HFFc6 (cell line): ENCODE data around the gene VPS37D. TPM values are rescaled to one million over a fixed set of nuclear protein-coding genes. Genes with fewer than 3 reads are reported as not detected.

Experiments used
- DNase-seq: peaks from one replicate; pipeline ENCODE4 v3.0.0-alpha.2; 2018
- H3K27ac Mint-ChIP-seq: 2 replicates; pipeline ENCODE4 v1.8.0; 2020; ENCODE audit warnings: mild to moderate bottlenecking, mixed read lengths
- H3K27me3 Mint-ChIP-seq: 2 replicates; pipeline ENCODE4 v1.8.0; 2021; ENCODE audit warnings: mild to moderate bottlenecking, moderate library complexity, mixed read lengths; ENCODE audit not compliant: insufficient read depth
- H3K36me3 Mint-ChIP-seq: 2 replicates; pipeline ENCODE4 v1.8.0; 2021; ENCODE audit warnings: low read depth, mixed read lengths
- H3K4me1 Mint-ChIP-seq: 2 replicates; pipeline ENCODE4 v1.8.0; 2020; ENCODE audit warnings: low read depth, mixed read lengths
- H3K4me3 Mint-ChIP-seq: 2 replicates; pipeline ENCODE4 v1.8.0; 2020; ENCODE audit warnings: mild to moderate bottlenecking, moderate library complexity, mixed read lengths
- H3K9me3 Mint-ChIP-seq: 2 replicates; pipeline ENCODE4 v1.8.0; 2020; ENCODE audit warnings: mild to moderate bottlenecking, mixed read lengths
- CTCF ChIP-seq: fragments of 200-600 bp; sonication (generic); IDR thresholded peaks from 2 replicates; pipeline ENCODE4 v1.5.0; 2021; ENCODE audit warnings: antibody characterized with exemption, mild to moderate bottlenecking
- total RNA-seq, 6 experiments: library from RNA; stranded (reverse); fragmentation: NEBNext Ultra II Directional; extraction: Animal tissue kit (Norgen Biotek cat#: 25700); gene quantifications; 2 replicates in 1 of 6; 3 replicates in 5 of 6; pipeline ENCODE4 v1.2.3, GENCODE V29; 2021

VPS37D gene
- total RNA-seq, 6 experiments from 2014 or later: 2.4 to 3.1 (median 2.7) TPM

DNA sequence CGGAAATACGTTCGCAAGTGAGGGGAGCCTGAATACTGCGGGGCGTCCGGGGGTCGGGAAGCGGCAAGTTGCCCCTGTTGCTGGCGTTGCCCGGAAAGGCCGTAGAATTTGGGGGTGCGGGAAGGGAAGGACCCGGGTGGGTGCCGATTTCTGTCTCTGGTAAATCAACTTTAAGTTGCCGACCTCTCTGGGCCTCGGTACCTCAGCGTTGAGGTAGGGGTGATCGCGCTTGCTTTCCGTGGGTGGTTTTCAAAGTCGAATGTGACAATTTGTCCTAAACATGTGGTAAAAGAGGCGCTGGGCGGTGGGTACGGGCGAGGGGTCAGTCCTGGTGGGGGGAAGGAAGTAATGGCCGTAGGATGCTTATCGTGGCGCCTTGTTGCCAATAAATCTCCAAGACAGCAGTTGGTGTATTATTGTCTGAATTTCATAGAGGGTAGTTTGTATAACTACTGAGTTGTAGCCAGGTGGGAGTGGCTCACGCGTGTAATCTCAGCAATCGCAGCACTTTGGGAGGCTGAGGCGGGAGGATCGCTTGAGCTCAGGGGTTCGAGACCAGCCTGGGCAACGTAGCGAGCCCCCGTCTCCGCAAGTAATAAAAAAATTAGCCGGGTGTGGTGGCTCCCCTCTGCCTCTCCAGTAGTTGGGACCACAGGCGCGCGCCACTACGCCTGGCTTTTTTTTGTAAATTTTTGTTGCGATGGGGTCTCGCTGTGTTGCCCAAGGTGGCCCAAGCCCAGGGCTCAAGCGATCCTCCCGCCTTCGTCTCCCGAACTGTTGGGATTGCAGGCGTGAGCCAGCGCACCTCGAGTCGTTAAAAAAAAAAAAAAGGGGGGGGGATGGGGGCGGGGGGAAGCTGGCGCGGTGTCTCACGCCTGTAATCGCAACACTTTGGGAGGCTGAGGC, 16.4 kb downstream of the VPS37D start:
- no peak for TF ChIP-seq CTCF
- Mint-ChIP-seq H3K4me3 (peak overlapping the region; percentile 96), H3K4me1 (peaks cover 27% of the 10 kb centered on the region), H3K27me3 (no peaks in the 10 kb centered on the region; the same call in 1 of the 2 replicates), H3K27ac (peak overlapping the region; percentile 89), H3K9me3 (no peaks in the 10 kb centered on the region), H3K36me3 (peaks cover 20% of the 10 kb centered on the region)
- DNase-seq: no peak

- Mint-ChIP-seq H3K36me3 (peaks cover 24% of the 10 kb centered on the region), H3K4me3 (peak overlapping the region; percentile 66), H3K4me1 (peaks cover 26% of the 10 kb centered on the region), H3K9me3 (no peaks in the 10 kb centered on the region), H3K27me3 (no peaks in the 10 kb centered on the region; the same call in 1 of the 2 replicates), H3K27ac (no peak overlapping the region)
- no peak for DNase-seq
- TF ChIP-seq CTCF: no peak
Observed at GRCh38 chr7:73685311-73685710, 17.7 kb downstream of the VPS37D start.

DNA sequence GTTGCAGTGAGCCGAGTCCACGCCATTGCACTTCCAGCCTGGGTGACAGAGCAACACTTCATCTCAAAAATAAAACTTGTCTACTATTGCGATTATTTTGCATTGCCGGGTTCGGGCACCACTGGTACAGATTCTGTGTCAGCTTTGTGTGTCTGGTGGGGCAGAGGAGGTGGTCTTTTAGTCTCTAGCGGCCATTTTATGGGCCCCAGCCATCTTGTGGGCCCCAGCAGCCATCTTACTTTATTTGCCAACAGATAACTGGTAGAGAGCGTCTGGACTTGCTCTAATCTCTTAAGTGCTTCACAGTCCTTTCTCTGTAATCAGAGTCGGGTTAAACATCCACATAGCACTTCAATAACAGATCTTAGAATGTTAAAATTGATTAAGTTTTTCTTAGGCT, 20.7 kb downstream of the VPS37D start:
- H3K4me1 Mint-ChIP-seq: 0 out of 2 replicates have a peak, but pooled peaks cover 4% of the 10 kb centered on the region
- DNase-seq: no peak
- no peaks in the 10 kb centered on the region; the same call in 1 of the 2 replicates for H3K27me3 Mint-ChIP-seq
- peaks cover 29% of the 10 kb centered on the region for H3K36me3 Mint-ChIP-seq
- TF ChIP-seq CTCF: no peak
- no peaks in the 10 kb centered on the region for H3K9me3 Mint-ChIP-seq
- H3K4me3 Mint-ChIP-seq: no peak overlapping the region
- no peak overlapping the region for H3K27ac Mint-ChIP-seq

- Mint-ChIP-seq H3K36me3 (peaks cover 35% of the 10 kb centered on the region), H3K4me1 (no peaks in the 10 kb centered on the region), H3K27ac (no peak overlapping the region; the same call in 1 of the 2 replicates), H3K4me3 (no peak overlapping the region), H3K27me3 (no peaks in the 10 kb centered on the region; the same call in 1 of the 2 replicates), H3K9me3 (no peaks in the 10 kb centered on the region)
- DNase-seq: no peak
- no peak for TF ChIP-seq CTCF
Observed at GRCh38 chr7:73690646-73691045, 23.0 kb downstream of the VPS37D start.

- Mint-ChIP-seq H3K36me3 (peaks cover 22% of the 10 kb centered on the region; the same call in 1 of the 2 replicates), H3K27me3 (peaks cover 2% of the 10 kb centered on the region; the same call in 1 of the 2 replicates)
- no peak for DNase-seq
Observed at GRCh38 chr7:73696372-73696771, 28.7 kb downstream of the VPS37D start.

More at GRCh38 chr7:73696372-73696771, 28.7 kb downstream of the VPS37D start:
- no peak overlapping the region for H3K27ac Mint-ChIP-seq
- H3K4me1 Mint-ChIP-seq: no peaks in the 10 kb centered on the region
- H3K4me3 Mint-ChIP-seq: no peak overlapping the region
- H3K9me3 Mint-ChIP-seq: no peaks in the 10 kb centered on the region
- no peak for TF ChIP-seq CTCF
